Measurements from ENCODE around the gene SV2C. TPM values are rescaled to one million over a fixed set of nuclear protein-coding genes. Genes with fewer than 3 reads are reported as not detected.

SV2C gene
- total RNA-seq, 1 donor from 2014 or later = 17.8 TPM

- peaks cover 3% of the 10 kb centered on the region for H3K9me3 Mint-ChIP-seq (ENCODE audit: unreplicated experiment)
- H3K36me3 Mint-ChIP-seq (ENCODE audit: unreplicated experiment) = no peaks in the 10 kb centered on the region
- no peak overlapping the region for H3K4me3 Mint-ChIP-seq (ENCODE audit: unreplicated experiment)
- TF ChIP-seq CTCF (IDR thresholded peaks at IDR 0.05; ENCODE audit: partially characterized antibody, unreplicated experiment) = no peak
- peaks cover 5% of the 10 kb centered on the region for H3K27me3 Mint-ChIP-seq (ENCODE audit: unreplicated experiment)
- DNase-seq = no peak
- no peaks in the 10 kb centered on the region for H3K4me1 Mint-ChIP-seq (ENCODE audit: low read depth, unreplicated experiment)
- no peak overlapping the region for H3K27ac Mint-ChIP-seq (ENCODE audit: unreplicated experiment)
Measured at GRCh38 chr5:76400466-76400865, 317.3 kb downstream of the SV2C start.

GRCh38 chr5:76401801-76402250 lies 318.6 kb downstream of the SV2C start:
- Mint-ChIP-seq H3K9me3 (ENCODE audit: unreplicated experiment) (peaks cover 3% of the 10 kb centered on the region), H3K36me3 (ENCODE audit: unreplicated experiment) (no peaks in the 10 kb centered on the region), H3K27ac (ENCODE audit: unreplicated experiment) (no peak overlapping the region), H3K27me3 (ENCODE audit: unreplicated experiment) (peaks cover 5% of the 10 kb centered on the region), H3K4me1 (ENCODE audit: low read depth, unreplicated experiment) (no peaks in the 10 kb centered on the region), H3K4me3 (ENCODE audit: unreplicated experiment) (peak overlapping the region; percentile 90)
- TF ChIP-seq CTCF (IDR thresholded peaks at IDR 0.05; ENCODE audit: partially characterized antibody, unreplicated experiment) = no peak
- DNase-seq = no peak

GRCh38 chr5:76402251-76402885 lies 319.2 kb downstream of the SV2C start:
- Mint-ChIP-seq H3K9me3 (ENCODE audit: unreplicated experiment) (peaks cover 3% of the 10 kb centered on the region), H3K4me1 (ENCODE audit: low read depth, unreplicated experiment) (no peaks in the 10 kb centered on the region), H3K36me3 (ENCODE audit: unreplicated experiment) (no peaks in the 10 kb centered on the region), H3K4me3 (ENCODE audit: unreplicated experiment) (peak overlapping the region; percentile 90), H3K27me3 (ENCODE audit: unreplicated experiment) (peaks cover 5% of the 10 kb centered on the region), H3K27ac (ENCODE audit: unreplicated experiment) (peak overlapping the region; percentile 30)
- peak; percentile 46 for DNase-seq
- TF ChIP-seq CTCF (IDR thresholded peaks at IDR 0.05; ENCODE audit: partially characterized antibody, unreplicated experiment) = no peak

GRCh38 chr5:76402886-76403765 lies 319.9 kb downstream of the SV2C start, which contains the start of gene IQGAP2:
IQGAP2 (plus strand) TSS chr5:76403285; CDS start chr5:76403546, 261 bp downstream.
- H3K27me3 Mint-ChIP-seq (ENCODE audit: unreplicated experiment) = peaks cover 5% of the 10 kb centered on the region
- no peaks in the 10 kb centered on the region for H3K36me3 Mint-ChIP-seq (ENCODE audit: unreplicated experiment)
- peak within 1 kb of the TSS; percentile 30 for H3K27ac Mint-ChIP-seq (ENCODE audit: unreplicated experiment)
- H3K4me1 Mint-ChIP-seq (ENCODE audit: low read depth, unreplicated experiment) = no peaks in the 10 kb centered on the region
- H3K9me3 Mint-ChIP-seq (ENCODE audit: unreplicated experiment) = peaks cover 3% of the 10 kb centered on the region
- H3K4me3 Mint-ChIP-seq (ENCODE audit: unreplicated experiment) = peak within 1 kb of the TSS; percentile 94
- DNase-seq = peak; percentile 82
- peak; percentile 81 for TF ChIP-seq CTCF (IDR thresholded peaks at IDR 0.05; ENCODE audit: partially characterized antibody, unreplicated experiment)

Measured in glutamatergic neuron (in vitro differentiated cells).